IMR-90 (cell line): ENCODE data around the gene PAQR4. TPM values are rescaled to one million over a fixed set of nuclear protein-coding genes. Genes with fewer than 3 reads are reported as not detected.

Source experiments
- ATAC-seq: fragments of 200-7000 bp; cut with Tn5 transposase; 2 replicates; pipeline ENCODE4 v1.9.1; 2020; ENCODE audit warnings: low read depth, mild to moderate bottlenecking, moderate library complexity
- BruUV-seq: library from RNA; stranded (reverse); fragments of 400-500 nt; replicated peaks from 2 replicates; lab custom pipeline; 2021; lab: Mats Ljungman, UMichigan
- CTCF ChIA-PET: fragments of 300-600 bp; formaldehyde crosslinking; extraction: SDS; loops from one replicate; lab custom pipeline; 2021; ENCODE audit warnings: antibody characterized with exemption; lab: Yijun Ruan, JAX
- POLR2A ChIA-PET: fragments of 300-600 bp; sonication (Branson Sonifier 250); formaldehyde crosslinking; loops from one replicate; lab custom pipeline; 2022; ENCODE audit warnings: antibody characterized with exemption; ENCODE audit not compliant: unreplicated experiment; lab: Charles Lee
- DNase-seq: peaks from one replicate; pipeline ENCODE4 v3.0.0; 2013
- H2AFZ ChIP-seq: replicated peaks from 2 replicates; pipeline ENCODE3; 2013; ENCODE audit warnings: low read length, mild to moderate bottlenecking; ENCODE audit not compliant: poor library complexity
- H2AK5ac ChIP-seq: 2 replicates; pipeline ENCODE4 v1.6.1; 2013; ENCODE audit warnings: low read depth, low read length, inconsistent platforms
- H2AK9ac ChIP-seq: replicated peaks from 2 replicates; pipeline ENCODE3; 2013; ENCODE audit warnings: mild to moderate bottlenecking, low read depth, low read length, moderate library complexity; ENCODE audit not compliant: poor library complexity
- H2BK120ac ChIP-seq: 2 replicates; pipeline ENCODE4 v1.6.1; 2013; ENCODE audit warnings: low read depth, low read length, inconsistent platforms
- H2BK15ac ChIP-seq: 3 replicates; pipeline ENCODE4 v1.6.1; 2013; ENCODE audit warnings: low read depth, low read length, inconsistent platforms
- H2BK20ac ChIP-seq: 2 replicates; pipeline ENCODE4 v1.6.1; 2013; ENCODE audit warnings: low read depth, mild to moderate bottlenecking, inconsistent platforms, low read length, moderate library complexity
- H2BK5ac ChIP-seq: 2 replicates; pipeline ENCODE4 v1.6.1; 2013; ENCODE audit warnings: mild to moderate bottlenecking, low read depth, low read length, inconsistent platforms; ENCODE audit not compliant: poor library complexity, severe bottlenecking
- H3K14ac ChIP-seq: replicated peaks from 2 replicates; pipeline ENCODE4 v1.6.1; 2013; ENCODE audit warnings: low read depth, low read length, inconsistent platforms
- H3K18ac ChIP-seq: 2 replicates; pipeline ENCODE4 v1.6.1; 2013; ENCODE audit warnings: low read depth, low read length, control low read depth
- H3K23ac ChIP-seq: 2 replicates; pipeline ENCODE4 v1.6.1; 2013; ENCODE audit warnings: low read depth, low read length, inconsistent platforms
- H3K27ac ChIP-seq: 2 replicates; pipeline ENCODE4 v1.5.1; 2013; ENCODE audit warnings: mild to moderate bottlenecking, control low read depth, low read length; ENCODE audit not compliant: insufficient read depth
- H3K27me3 ChIP-seq: 2 replicates; pipeline ENCODE4 v1.6.1; 2013; ENCODE audit warnings: low read length; ENCODE audit not compliant: control insufficient read depth, insufficient read depth
- H3K36me3 ChIP-seq: 2 replicates; pipeline ENCODE4 v1.6.1; 2013; ENCODE audit warnings: low read length, mixed read lengths; ENCODE audit not compliant: control insufficient read depth, insufficient read depth
- H3K4ac ChIP-seq: 2 replicates; pipeline ENCODE4 v1.6.1; 2013; ENCODE audit warnings: low read depth, low read length, inconsistent platforms
- H3K4me1 ChIP-seq: 2 replicates; pipeline ENCODE4 v1.6.1; 2013; ENCODE audit warnings: low read length, mixed read lengths; ENCODE audit not compliant: control insufficient read depth, insufficient read depth
- H3K4me2 ChIP-seq: 2 replicates; pipeline ENCODE4 v1.6.1; 2013; ENCODE audit warnings: low read depth, mild to moderate bottlenecking, control low read depth, low read length, moderate library complexity
- H3K4me3 ChIP-seq: 2 replicates; pipeline ENCODE4 v1.5.1; 2013; ENCODE audit warnings: low read depth, mild to moderate bottlenecking, control low read depth, low read length, moderate library complexity; ENCODE audit not compliant: insufficient read depth
- H3K56ac ChIP-seq: 2 replicates; pipeline ENCODE4 v1.6.1; 2013; ENCODE audit warnings: low read length, inconsistent platforms; ENCODE audit not compliant: insufficient read depth; ENCODE audit errors: extremely low read depth
- H3K79me1 ChIP-seq, 2 experiments: 2 replicates each; pipeline ENCODE4 v1.6.1; 2013; ENCODE audit warnings: low read length in 2 of 2, inconsistent platforms in 1 of 2, low read depth in 1 of 2
- H3K9ac ChIP-seq: 2 replicates; pipeline ENCODE4 v1.6.1; 2013; ENCODE audit warnings: low read depth, low read length, control low read depth
- H3K9me1 ChIP-seq: 2 replicates; pipeline ENCODE4 v1.6.1; 2013; ENCODE audit warnings: low read length, inconsistent platforms; ENCODE audit not compliant: insufficient read depth
- H3K9me3 ChIP-seq: 2 replicates; pipeline ENCODE4 v1.6.1; 2013; ENCODE audit warnings: low read length; ENCODE audit not compliant: control insufficient read depth, insufficient read depth
- H4K20me1 ChIP-seq: 2 replicates; pipeline ENCODE4 v1.6.1; 2013; ENCODE audit warnings: low read length, inconsistent platforms; ENCODE audit not compliant: insufficient read depth
- H4K5ac ChIP-seq: 2 replicates; pipeline ENCODE4 v1.6.1; 2013; ENCODE audit warnings: mild to moderate bottlenecking, low read depth, low read length, control low read depth
- H4K8ac ChIP-seq, 2 experiments: 2 replicates each; pipeline ENCODE4 v1.6.1; 2013; ENCODE audit warnings: low read depth in 2 of 2, low read length in 2 of 2, control low read depth in 1 of 2, inconsistent platforms in 1 of 2
- H4K91ac ChIP-seq: 2 replicates; pipeline ENCODE4 v1.6.1; 2013; ENCODE audit warnings: low read depth, low read length, inconsistent platforms; ENCODE audit not compliant: insufficient read depth
- BHLHE40 ChIP-seq: fragments of 150-350 bp; IDR thresholded peaks from 2 replicates; pipeline ENCODE4 v1.6.1; 2016; ENCODE audit warnings: mild to moderate bottlenecking, low read depth, low read length
- CTCF ChIP-seq: conservative IDR thresholded peaks from 2 replicates; pipeline ENCODE4 v1.5.1; 2012; ENCODE audit warnings: mild to moderate bottlenecking, low read depth, low read length, improper control_type of control experiment
- FOS ChIP-seq: fragments of 150-350 bp; IDR thresholded peaks from 2 replicates; pipeline ENCODE4 v1.6.1; 2016; ENCODE audit warnings: low read depth, low read length
- MAZ ChIP-seq: IDR thresholded peaks from 2 replicates; pipeline ENCODE4 v1.6.1; 2012; ENCODE audit warnings: low read depth, mild to moderate bottlenecking, low read length, improper control_type of control experiment, moderate library complexity, borderline replicate concordance
- MXI1 ChIP-seq: IDR thresholded peaks from 2 replicates; pipeline ENCODE4 v1.6.1; 2012; ENCODE audit warnings: low read depth, mild to moderate bottlenecking, low read length, moderate library complexity, borderline replicate concordance
- SMC3 ChIP-seq: fragments of 150-350 bp; IDR thresholded peaks from 2 replicates; pipeline ENCODE4 v1.6.1; 2016; ENCODE audit warnings: low read depth, mild to moderate bottlenecking, antibody characterized with exemption, low read length, moderate library complexity
- WGBS, 2 experiments: methylation state at CpG; one replicate each; pipeline versions ENCODE4 v1.1.5 to v1.1.7; 2013; ENCODE audit warnings: missing lambda C conversion rate in 2 of 2; ENCODE audit not compliant: insufficient read length in 1 of 2; ENCODE audit errors: extremely low coverage in 2 of 2; 5-methylcytosine and 5-hydroxymethylcytosine counted together
- dilution Hi-C: fragments of 300-500 bp; cut with HindIII; formaldehyde crosslinking; loops from one replicate; pipeline ENCODE4 v1.14.3; 2018; ENCODE audit warnings: low sequenced_read_pairs; ENCODE audit not compliant: unreplicated experiment
- in situ Hi-C: fragments of 300-500 bp; cut with MboI; formaldehyde crosslinking; loops from 3 replicates; pipeline ENCODE4 v1.14.3; 2019; ENCODE audit warnings: low sequenced_read_pairs, inconsistent platforms, mixed read lengths
- intact Hi-C: fragments of 100-400 bp; cut with micrococcal nuclease; formaldehyde crosslinking; loops from 2 replicates; pipeline ENCODE4 v1.10.0; 2022
- polyA plus RNA-seq, 3 experiments: library from polyadenylated mRNA; depleted of rRNA; stranded (reverse); fragments of >200 nt; gene quantifications; 2 replicates each; pipeline ENCODE4 v1.2.3, GENCODE V29; 2012; ENCODE audit warnings: low replicate concordance in 1 of 3
- total RNA-seq: library from RNA; depleted of rRNA; stranded (reverse); fragments of >200 nt; gene quantifications from 2 replicates; pipeline ENCODE4 v1.2.3, GENCODE V29; 2012

Gene PAQR4
- total and polyA plus RNA-seq, 2 of the 4 experiments (the other 2 are of a cell fraction), result 2.2 to 10.0 TPM

GRCh38 chr16:2964475-2965336, 4.4 kb upstream of the PAQR4 start (continued):
- TF ChIP-seq SMC3, result no peak
- no peak for TF ChIP-seq MXI1

GRCh38 chr16:2966043-2966807, 2.9 kb upstream of the PAQR4 start:
- Histone ChIP-seq H3K4ac (no peak overlapping the region), H2BK15ac (no peak overlapping the region), H3K9me3 (no peaks in the 10 kb centered on the region; the same call in 1 of the 2 replicates), H3K9me1 (peaks cover 17% of the 10 kb centered on the region), H3K4me2 (no peak overlapping the region), H2AFZ (no peak overlapping the region), H4K5ac (no peak overlapping the region), H4K91ac (no peak overlapping the region), H3K23ac (no peak overlapping the region), H3K18ac (no peak overlapping the region), H3K4me3 (no peak overlapping the region), H2AK5ac (no peak overlapping the region), H2BK120ac (no peak overlapping the region), H3K27me3 (peaks cover 52% of the 10 kb centered on the region), H3K79me1 (peaks cover 5 to 19% of the 10 kb centered on the region in 2 experiments; a peak in 3 of 4 replicates), H3K4me1 (peaks cover 7% of the 10 kb centered on the region; the same call in 1 of the 2 replicates), H3K56ac (no peak overlapping the region), H2AK9ac (no peak overlapping the region), H2BK20ac (no peak overlapping the region), H2BK5ac (no peak overlapping the region), H4K8ac (no peak overlapping the region), H3K27ac (no peak overlapping the region), H3K9ac (no peak overlapping the region), H3K14ac (no peak overlapping the region), H3K36me3 (no peaks in the 10 kb centered on the region), H4K20me1 (peaks cover 32% of the 10 kb centered on the region)
- ChIA-PET POLR2A (no interaction called here), CTCF (no interaction called here)
- no peak for TF ChIP-seq BHLHE40
- TF ChIP-seq CTCF, result no peak
- TF ChIP-seq MAZ, result no peak
- TF ChIP-seq FOS, result no peak
- no peak for DNase-seq
- in situ Hi-C loops, result no loop called here
- WGBS, 2 experiments, result 66% methylated on average over 13 of the region's 39 CpGs; no CpG with 5 or more reads in 1 of the 2 experiments
- dilution Hi-C loops, result no loop called here
- no peak for ATAC-seq
- no TSS peak for BruUV-seq
- intact Hi-C loops, result no loop called here
